DMS79 treated with DMSO at 0.1 percent for 48 hours (cell line): Measurements from ENCODE around the gene IL5.

Experiments used
- DNase-seq: peaks from one replicate; lab custom pipeline; 2025; lab: John Stamatoyannopoulos, UW

The IL5 gene

DNA sequence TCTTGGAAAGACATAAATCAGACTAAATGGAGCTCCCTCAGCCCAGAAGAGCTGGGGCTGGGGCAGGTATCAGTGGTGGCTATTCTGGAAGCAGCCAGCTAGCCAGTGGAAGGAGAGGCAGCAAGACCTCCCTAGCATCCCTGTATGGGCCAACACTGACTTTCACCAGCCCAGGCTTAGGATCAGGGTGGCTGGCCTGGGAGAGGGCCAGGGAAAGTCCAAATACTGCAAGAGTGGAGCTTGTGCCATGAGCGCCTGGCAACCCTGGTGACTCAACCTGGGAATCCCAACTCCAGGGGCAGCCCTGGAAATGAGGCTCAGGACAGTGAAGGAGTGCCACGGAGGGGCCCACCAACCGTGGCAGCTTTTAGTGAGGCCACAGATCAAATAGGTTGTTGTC lies 45.2 kb downstream of the IL5 start:
- DNase-seq, result no peak

DNA sequence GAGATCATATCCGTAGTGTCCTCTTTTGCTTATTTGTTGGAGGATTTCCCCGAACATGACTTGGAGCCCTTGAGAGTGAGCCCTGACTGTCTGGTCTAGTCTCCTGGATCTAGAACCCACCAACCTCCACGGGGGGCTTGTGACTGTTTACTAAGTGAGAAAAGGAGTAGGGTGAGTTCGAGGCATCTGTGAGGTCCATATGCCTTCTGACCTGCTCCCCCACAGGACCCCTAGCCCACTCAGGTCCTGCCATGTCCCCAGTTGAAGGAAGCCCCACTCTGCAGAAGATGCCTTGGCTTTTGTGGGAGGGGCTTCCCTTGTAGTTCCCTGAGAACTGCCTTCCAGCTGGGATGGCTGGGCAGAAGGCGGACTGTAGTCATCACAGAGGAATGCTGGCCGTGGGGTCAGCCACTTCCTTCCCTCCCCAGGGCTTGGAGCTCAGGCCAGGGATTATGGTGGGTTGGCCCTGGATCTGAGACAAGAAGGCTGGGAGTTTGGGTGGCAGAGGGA lies 45.8 kb downstream of the IL5 start:
- DNase-seq, result no peak

DNA sequence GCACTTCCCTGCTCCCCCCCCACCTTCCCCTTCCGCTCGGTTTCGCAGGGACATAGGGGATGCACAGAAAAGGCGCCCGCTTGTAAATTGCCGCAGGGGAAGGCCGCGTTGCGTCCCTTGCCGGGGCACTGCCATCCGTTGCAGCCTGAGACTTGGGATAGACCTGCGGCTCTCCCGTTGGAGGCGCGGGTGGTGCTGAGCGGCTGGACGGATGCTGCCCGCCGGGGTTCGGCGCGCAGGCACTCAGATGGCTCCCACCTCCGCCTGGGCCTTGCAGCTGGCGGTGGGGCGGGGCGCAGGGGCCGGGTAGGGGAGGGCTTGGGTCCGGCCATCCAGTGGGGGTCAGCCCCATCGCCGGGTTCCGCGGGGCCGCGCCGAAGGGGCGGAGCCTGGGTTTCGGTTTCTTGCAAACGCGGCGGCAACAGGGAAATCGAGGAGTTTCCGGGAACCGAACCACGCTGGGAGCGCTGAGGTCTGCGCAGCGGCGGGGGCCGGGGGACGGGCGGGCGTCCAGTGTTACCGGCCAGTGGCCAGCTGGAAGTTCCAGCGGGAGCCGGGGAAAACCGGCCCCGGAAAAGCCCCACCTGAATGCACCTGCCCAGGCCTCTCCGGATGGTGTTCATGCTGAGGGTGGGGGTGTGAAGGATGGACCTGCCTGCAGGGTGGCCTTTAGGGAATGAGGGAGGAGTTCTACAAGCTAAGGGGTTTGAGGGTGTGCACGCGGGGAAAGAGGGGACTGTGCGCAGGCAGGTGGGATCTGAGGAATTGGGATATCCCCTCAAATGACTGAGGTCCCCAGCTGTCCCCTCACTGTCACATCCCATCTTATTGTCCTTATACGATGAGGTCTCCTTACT lies 46.5 kb downstream of the IL5 start:
- DNase-seq, result peak; percentile 29

DNA sequence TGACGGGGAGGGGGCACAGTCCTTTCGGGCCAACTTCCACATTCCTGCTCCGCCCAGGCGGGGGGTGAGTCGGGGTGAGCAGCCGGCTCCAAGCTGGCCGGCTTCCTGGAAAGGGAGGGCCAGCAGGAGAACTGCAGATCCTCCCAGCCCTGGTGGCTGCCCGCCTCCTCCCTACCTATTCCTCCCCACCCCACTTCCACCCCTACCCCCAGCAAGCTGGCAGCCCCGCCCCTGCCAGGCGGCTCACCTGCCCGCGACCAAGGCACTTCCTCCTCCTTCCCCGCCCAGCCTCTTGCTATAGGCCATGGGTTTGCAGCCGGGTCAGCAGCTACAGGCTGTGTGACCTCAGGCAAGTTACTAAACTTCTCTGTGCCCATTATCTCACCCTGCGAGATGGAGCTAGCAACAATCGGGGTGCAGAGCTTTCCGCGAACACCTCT lies 47.1 kb downstream of the IL5 start:
- peak; percentile 64 for DNase-seq

DNA sequence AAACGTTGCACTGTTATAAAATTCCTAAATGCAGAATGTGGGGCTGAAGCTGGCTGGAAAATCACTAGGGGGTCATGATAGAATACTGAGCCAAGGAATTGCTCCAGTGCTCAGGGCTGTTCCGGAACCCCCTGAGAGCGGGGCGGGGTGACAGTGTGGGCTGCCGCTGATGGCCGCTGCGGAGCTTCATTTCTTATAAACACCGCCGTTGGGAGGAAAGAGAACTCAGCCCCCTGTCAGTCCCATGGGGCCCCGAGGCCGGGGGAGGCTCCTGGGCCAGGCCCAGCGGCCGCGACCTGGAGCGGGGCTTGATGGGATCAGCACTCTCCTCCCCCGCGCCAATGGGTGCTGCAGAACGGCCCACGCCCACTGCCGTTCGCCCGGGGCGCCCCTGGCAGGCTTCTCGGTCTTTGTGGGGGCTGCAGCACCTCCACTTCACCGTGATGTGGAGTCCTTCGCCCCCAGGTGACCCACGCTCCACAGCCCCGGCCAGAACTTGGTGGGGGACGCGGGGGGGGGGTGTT lies 47.6 kb downstream of the IL5 start:
- DNase-seq, result peak; percentile 30

DNA sequence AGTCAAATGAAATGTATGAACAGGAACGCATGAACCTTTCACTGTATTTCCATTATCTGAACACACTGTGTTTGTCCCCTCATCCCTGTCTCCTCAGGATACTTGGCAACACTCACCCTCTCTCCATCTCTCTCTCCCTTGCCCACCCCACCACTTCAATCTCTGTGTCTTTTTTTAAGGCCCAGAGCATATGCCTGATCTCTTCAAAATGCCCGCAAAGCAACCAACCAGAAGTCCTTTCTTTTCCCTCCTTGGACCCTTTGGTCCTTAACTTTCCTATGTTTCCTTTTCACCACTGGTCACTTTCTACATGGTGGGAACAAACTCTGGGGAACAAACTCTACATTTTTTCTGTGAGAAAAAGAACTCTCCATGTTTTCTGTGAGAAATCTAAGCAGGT lies 49.5 kb downstream of the IL5 start:
- DNase-seq, result no peak

DNA sequence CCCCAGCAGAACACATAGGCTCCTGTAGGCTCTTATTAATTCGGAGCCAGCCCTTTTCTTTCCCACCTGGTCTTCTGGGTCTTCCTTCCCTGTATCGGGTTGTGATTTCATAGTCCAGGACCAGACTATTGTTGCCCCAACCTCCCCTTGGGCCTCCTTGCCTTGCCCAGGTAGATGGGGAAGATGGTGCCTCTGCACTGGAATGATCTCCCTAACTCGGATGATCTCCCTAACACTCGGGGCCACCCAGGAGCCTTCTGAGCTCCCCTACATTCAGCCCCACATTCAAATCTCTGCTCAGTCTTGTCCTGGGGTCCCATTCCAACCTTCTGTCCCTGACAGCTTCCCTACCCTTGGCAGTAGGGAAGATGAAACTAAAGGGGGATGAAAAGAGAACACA lies 50.1 kb downstream of the IL5 start:
- DNase-seq, result no peak

DNA sequence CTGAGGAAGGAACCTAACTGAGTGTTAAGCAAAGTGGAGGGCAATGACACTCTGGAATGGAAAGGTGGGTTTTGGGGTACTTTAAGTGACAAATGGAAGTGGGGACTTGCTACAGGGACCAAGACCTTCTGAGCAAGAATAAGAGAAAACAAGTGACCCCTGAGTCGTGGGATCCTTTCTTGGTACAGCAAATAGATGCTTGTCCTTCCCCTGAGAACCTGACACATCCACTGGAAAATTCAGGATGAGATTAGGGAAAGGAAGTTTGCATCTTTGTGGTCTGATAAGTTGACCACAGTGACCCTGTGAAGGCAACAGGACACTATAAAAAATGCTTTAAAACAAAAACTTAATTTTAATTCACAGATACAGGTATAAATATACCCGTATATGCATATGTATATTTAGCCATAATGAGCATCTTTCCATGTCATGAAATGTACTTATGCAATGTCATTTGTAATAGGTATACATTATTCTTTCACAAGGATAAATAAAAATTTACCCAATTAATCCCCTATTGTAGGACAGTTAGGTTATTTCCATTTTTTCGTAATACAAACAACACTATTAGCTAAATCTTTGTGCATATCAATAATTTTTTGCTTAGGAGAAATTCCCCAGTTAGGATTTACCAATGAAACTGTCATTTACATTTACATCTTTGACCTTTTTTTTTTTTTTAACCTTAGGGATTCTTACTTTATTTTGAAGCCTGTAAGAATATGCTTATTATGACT lies 50.8 kb downstream of the IL5 start:
- no peak for DNase-seq
